Measurements from ENCODE around the gene CYB561D1. TPM values are rescaled to one million over a fixed set of nuclear protein-coding genes. Genes with fewer than 3 reads are reported as not detected.
A peak's percentile ranks its signal among the peaks of the same experiment; 100 is the strongest.

The CYB561D1 gene
- total and polyA plus RNA-seq, 10 of the 15 experiments (the other 5 are each of a cell fraction or from before 2014, with no cell fraction given) = 0.68 to 9.0 (median 3.3) TPM

GRCh38 chr1:109530457-109531087 is 36.7 kb downstream of the CYB561D1 start:
- intact Hi-C loops (cut with micrococcal nuclease; ENCODE audit: unreplicated experiment) = loop anchor here (5.0 kb wide), 1 partner anchor 103 kb away; the partner anchor contains the start of gene PSMA5
- CTCF ChIA-PET = interaction anchor here (1.0 to 21.3 kb wide), 11 partner anchors 8 to 331 kb away, joined by 3 to 1280 read pairs (median 9); partner anchors contain the start of genes AMIGO1, ATXN7L2, CYB561D1 and SORT1
- no peak overlapping the region for H3K4me2 ChIP-seq (ENCODE audit: control insufficient read depth, insufficient read depth)
- no peaks in the 10 kb centered on the region for H3K79me2 ChIP-seq (ENCODE audit: control insufficient read depth, insufficient read depth, low read length)
- no peaks in the 10 kb centered on the region for H3K27me3 ChIP-seq (replicated peaks in 1 of 2; ENCODE audit: control insufficient read depth in 2 of 2, insufficient read depth in 2 of 2, low read length in 1 of 2)
- in situ Hi-C loops (cut with MboI) = loop anchor here (5.0 kb wide), 3 partner anchors 38 to 268 kb away; partner anchors contain the start of gene CYB561D1
- RAD21 ChIA-PET (ENCODE audit: unreplicated experiment) = interaction anchor here (0.8 to 10.3 kb wide), 10 partner anchors 9 to 139 kb away, joined by 3 to 422 read pairs (median 6); partner anchors contain the start of genes AMIGO1, ATXN7L2, CYB561D1 and GNAI3
- no peak overlapping the region for H3K4me3 ChIP-seq
- H3K27ac ChIP-seq (ENCODE audit: control insufficient read depth, insufficient read depth) = no peak overlapping the region
- H2AFZ ChIP-seq (ENCODE audit: control insufficient read depth, low read depth, low read length) = no peak overlapping the region
- SMC1A ChIA-PET (ENCODE audit: uncharacterized antibody, unreplicated experiment) = interaction anchor here (0.8 to 12.8 kb wide), 9 partner anchors 8 to 332 kb away, joined by 3 to 431 read pairs (median 8); partner anchors contain the start of genes AMIGO1, ATXN7L2, CYB561D1 and GPR61
- FAIRE-seq (no peak), DNase-seq (ENCODE audit: low read depth, low spot score) (no peak), ATAC-seq (no peak)
- peaks cover 24% of the 10 kb centered on the region for H3K4me1 ChIP-seq (ENCODE audit: control insufficient read depth, insufficient read depth, low read length)
- no peak overlapping the region for H3K9ac ChIP-seq (ENCODE audit: control insufficient read depth, insufficient read depth, low read length)
- BruUV-seq (replicated peaks) = no TSS peak
- WGBS (ENCODE audit: insufficient coverage, insufficient replicate concordance, low lambda C conversion rate, missing lambda C conversion rate) = 72% methylated on average over 13 of the region's 13 CpGs
- POLR2A ChIA-PET = interaction anchor here (1.1 to 4.4 kb wide), 6 partner anchors 15 to 131 kb away, joined by 3 to 26 read pairs (median 4); partner anchors contain the start of gene ATXN7L2
- H3K36me3 ChIP-seq (ENCODE audit: control insufficient read depth in 2 of 2, insufficient read depth in 2 of 2, low read length in 1 of 2) = no peaks in the 10 kb centered on the region
- TF ChIP-seq WRNIP1 (IDR thresholded peaks at IDR 0.05; ENCODE audit: borderline replicate concordance, low read depth, low read length) (no peak), ATF3 (IDR thresholded peaks at IDR 0.05; ENCODE audit: borderline replicate concordance, extremely low read depth, low read depth, low read length) (no peak), KAT2A (conservative IDR thresholded peaks at IDR 0.05; ENCODE audit: control insufficient read depth, low read depth, low read length) (no peak), MLLT1 (IDR thresholded peaks at IDR 0.05) (0 out of 2 replicates have a peak, but pooled peaks have one; percentile 22)
- H4K20me1 ChIP-seq (ENCODE audit: control insufficient read depth, insufficient read depth) = no peaks in the 10 kb centered on the region
- no peaks in the 10 kb centered on the region for H3K9me3 ChIP-seq (replicated peaks; ENCODE audit: control insufficient read depth, insufficient read depth, low read length)
